GM21360 (cell line): ENCODE measurements around the gene DSG3.

Experiments
- ATAC-seq: cut with Tn5 transposase; IDR thresholded peaks from one replicate; pipeline ENCODE4 v1.9.1; 2021; ENCODE audit warnings: mild to moderate bottlenecking, moderate library complexity; ENCODE audit not compliant: unreplicated experiment

DSG3 gene

GRCh38 chr18:31430554-31430953 is 17.0 kb upstream of the DSG3 start:
- ATAC-seq = no peak

GRCh38 chr18:31432316-31432715 is 15.2 kb upstream of the DSG3 start:
- ATAC-seq = no peak

DNA sequence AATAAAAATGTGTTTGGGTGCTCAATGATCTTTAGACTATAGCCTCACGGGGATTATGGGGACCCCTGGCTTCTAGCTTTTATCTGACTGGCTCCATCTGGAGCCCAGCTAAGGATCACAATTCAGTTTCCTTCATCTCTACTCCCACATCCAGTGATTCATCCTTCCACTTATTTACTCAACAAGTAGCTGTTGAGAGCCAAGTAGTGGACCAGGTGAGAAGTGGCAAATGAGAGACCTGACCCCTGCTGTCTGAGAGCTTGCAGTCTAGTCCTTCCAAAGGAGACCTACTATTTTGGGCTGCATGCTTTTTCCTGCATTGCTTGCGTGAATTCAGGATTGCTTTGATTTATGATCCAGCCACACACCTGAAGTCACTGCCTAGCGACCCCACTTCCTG is 10.7 kb upstream of the DSG3 start:
- ATAC-seq = no peak

DNA sequence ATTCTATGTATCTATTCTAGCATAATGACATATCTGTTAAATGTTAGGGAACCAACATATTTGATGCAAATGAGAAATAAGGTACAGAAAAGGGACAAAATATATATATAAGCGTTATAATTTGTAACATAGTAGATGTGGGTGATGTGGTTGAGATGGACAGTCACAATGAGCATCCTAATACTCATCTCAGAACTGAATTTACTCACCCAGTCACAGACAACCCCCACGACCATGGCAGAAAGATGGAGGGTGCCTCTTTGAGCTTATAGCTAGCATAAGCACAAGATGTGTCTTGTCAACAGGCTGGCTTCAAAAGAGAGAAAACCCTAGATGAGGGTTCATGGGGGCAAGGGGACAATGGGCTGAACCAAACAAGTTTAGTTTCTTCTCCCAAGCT is 9.1 kb upstream of the DSG3 start:
- ATAC-seq = no peak

DNA sequence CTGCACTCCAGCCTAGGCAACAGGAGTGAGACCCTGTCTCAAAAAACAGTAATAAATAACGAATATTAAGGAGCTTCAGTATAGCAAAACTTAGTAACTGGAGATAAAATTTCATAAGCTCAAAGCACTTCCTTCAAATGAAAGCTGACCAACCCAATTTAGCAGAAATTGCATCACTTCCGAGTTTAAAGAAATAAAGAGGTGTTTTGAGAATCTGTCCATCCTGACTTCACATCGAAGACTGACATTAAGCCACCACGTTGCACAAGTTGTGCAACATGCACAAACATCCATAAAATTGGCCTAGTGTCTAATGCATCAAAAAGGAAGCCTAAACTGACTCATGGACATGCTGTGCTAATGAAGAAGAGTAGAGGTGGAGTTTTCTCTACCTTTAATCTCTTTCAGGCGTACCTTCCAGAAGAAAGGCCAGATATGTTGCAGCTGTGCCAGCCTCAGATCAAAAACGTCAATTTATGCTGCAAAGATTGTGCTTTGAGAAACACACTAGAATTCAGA is 7.7 kb upstream of the DSG3 start:
- ATAC-seq = no peak

DNA sequence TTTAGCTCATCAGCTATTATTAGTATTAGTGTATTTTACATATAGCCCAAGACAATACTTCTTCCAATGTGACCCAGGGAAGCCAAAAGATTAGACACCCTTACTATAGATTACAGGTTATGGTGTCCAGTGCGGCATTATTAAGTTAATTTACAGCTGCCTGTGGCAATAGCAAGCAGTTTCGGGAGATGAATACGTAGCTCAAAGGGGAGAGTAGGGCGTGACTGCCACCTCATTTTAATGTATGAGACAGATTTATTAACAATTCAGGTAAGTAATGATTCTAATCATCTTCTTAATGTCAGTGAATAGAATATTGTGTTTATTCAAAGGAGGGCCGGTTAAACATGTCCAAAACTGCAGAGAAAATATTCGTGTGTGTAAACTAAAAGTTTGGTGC is 6.8 kb upstream of the DSG3 start:
- no peak for ATAC-seq

- ATAC-seq = no peak
Measured at GRCh38 chr18:31441493-31441892, 6.0 kb upstream of the DSG3 start.

GRCh38 chr18:31444142-31444541 is 3.4 kb upstream of the DSG3 start:
- ATAC-seq = no peak

- ATAC-seq = no peak
Measured at GRCh38 chr18:31445908-31446307, 1.6 kb upstream of the DSG3 start.

- no peak for ATAC-seq
Measured at GRCh38 chr18:31446854-31447253, 687 bp upstream of the DSG3 start.

DNA sequence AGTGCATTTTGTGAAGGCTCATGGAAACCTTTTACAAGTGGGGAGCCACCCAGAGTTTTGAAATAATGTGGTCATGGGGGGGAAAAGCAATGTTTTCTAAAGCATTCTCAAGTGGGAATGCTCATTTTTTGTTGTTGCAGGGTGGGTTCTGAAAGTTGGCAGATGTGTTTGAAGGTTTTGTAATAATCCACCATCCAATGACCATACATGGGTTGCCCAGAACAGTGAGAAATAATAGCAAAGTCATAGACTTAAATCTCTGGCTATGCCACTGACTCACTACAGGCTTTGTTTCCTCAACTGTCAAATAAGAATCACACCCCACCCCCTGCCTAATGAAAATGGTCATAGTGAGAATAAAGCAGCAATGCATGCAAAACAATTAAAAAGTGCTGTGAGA is 2.9 kb downstream of the DSG3 start:
- no peak for ATAC-seq

DNA sequence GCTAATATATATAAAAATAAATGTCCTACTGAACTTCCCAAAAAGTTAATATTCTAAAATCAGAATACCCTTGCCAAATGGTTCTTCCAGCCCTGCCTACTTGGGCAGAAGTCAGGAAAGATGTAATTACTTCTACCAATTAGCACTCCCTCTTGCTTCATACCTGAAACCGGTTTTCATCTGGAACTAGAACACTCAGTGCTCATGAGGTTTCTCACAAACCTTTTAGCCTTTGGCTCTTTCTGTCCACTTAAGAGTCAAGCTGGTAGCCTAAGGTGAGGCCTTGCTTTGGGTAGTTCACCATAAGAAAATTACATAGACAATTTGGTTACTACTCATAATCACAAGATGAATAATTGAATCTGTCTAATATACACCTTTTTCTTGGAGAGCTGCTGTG is 4.1 kb downstream of the DSG3 start:
- ATAC-seq = no peak

- ATAC-seq = no peak
Measured at GRCh38 chr18:31454066-31454708, 6.6 kb downstream of the DSG3 start.

GRCh38 chr18:31469629-31470028 is 22.1 kb downstream of the DSG3 start:
- no peak for ATAC-seq

- ATAC-seq = no peak
Measured at GRCh38 chr18:31478688-31479087, 31.1 kb downstream of the DSG3 start.

GRCh38 chr18:31482051-31482450 is 34.5 kb downstream of the DSG3 start:
- no peak for ATAC-seq

GRCh38 chr18:31483396-31483795 is 35.9 kb downstream of the DSG3 start:
- no peak for ATAC-seq

GRCh38 chr18:31484461-31484860 is 36.9 kb downstream of the DSG3 start:
- ATAC-seq = no peak

DNA sequence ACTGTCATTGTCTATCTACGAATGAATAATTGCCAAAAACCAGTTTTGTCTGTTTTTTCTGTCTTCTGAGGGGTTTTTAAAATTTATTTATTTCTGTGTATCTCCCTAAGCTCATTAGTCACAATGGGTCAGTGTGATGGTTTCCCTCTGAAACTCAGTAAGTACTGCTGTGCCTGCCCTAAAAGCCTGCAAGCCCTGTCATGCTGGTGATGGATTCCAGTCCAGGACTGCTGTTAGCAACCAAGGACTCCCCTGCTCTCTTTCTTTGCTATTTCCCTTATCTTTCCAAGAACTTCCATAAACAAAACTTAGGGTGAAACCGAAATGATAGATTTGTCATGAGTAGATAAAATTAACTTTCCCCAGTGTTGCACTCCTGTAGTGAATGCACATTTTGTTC is 38.6 kb downstream of the DSG3 start:
- no peak for ATAC-seq

- no peak for ATAC-seq
Measured at GRCh38 chr18:31487246-31488015, 39.9 kb downstream of the DSG3 start.

- ATAC-seq = no peak
Measured at GRCh38 chr18:31489311-31489710, 41.8 kb downstream of the DSG3 start.

GRCh38 chr18:31490387-31490786 is 42.8 kb downstream of the DSG3 start:
- ATAC-seq = peak; percentile 86
